CD4-positive, alpha-beta T cell treated with Interleukin-17A for 4 hours (primary cell): Measurements from ENCODE around the gene DNAJB12.
A peak's percentile ranks its signal among the peaks of the same experiment; 100 is the strongest.
"Not testable (repeated sequence)": the region's sequence is repeated elsewhere in the genome, so short reads cannot be mapped to it uniquely, and the experiment has no call there.

ENCODE experiments used
- DNase-seq: peaks from one replicate; pipeline ENCODE4 v3.0.0-alpha.2; 2020; ENCODE audit warnings: mixed read lengths

The DNAJB12 gene

GRCh38 chr10:72353028-72353964 lies 1.4 kb downstream of the DNAJB12 start:
- no peak for DNase-seq

GRCh38 chr10:72351479-72351878 lies 3.2 kb downstream of the DNAJB12 start:
- DNase-seq, result no peak

GRCh38 chr10:72349438-72349837 lies 5.3 kb downstream of the DNAJB12 start:
- DNase-seq, result no peak

DNA sequence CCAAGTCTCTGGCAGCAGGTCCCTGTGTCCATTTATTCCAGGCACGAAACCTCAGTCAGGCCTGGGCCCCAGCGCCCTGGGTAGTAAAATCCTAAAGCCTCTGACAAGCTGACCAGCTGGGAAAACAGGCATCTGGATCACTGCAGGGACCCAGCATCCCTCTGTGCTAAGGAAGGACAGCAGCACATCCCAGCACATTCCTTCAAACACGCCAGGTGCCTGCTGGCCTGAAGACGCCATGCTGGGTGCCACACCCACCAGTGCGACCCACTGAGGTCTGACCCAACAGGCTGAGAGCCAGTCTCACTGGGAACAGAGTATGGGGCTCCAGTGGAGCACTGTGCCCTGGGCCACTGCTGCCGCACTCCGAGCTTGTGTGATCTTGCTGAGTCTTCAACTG lies 6.4 kb downstream of the DNAJB12 start:
- DNase-seq, result no peak

GRCh38 chr10:72346117-72346516 lies 8.6 kb downstream of the DNAJB12 start:
- DNase-seq, result not testable (repeated sequence)

GRCh38 chr10:72344932-72345331 lies 9.8 kb downstream of the DNAJB12 start:
- DNase-seq, result no peak

GRCh38 chr10:72342911-72343310 lies 11.8 kb downstream of the DNAJB12 start:
- DNase-seq, result no peak

DNA sequence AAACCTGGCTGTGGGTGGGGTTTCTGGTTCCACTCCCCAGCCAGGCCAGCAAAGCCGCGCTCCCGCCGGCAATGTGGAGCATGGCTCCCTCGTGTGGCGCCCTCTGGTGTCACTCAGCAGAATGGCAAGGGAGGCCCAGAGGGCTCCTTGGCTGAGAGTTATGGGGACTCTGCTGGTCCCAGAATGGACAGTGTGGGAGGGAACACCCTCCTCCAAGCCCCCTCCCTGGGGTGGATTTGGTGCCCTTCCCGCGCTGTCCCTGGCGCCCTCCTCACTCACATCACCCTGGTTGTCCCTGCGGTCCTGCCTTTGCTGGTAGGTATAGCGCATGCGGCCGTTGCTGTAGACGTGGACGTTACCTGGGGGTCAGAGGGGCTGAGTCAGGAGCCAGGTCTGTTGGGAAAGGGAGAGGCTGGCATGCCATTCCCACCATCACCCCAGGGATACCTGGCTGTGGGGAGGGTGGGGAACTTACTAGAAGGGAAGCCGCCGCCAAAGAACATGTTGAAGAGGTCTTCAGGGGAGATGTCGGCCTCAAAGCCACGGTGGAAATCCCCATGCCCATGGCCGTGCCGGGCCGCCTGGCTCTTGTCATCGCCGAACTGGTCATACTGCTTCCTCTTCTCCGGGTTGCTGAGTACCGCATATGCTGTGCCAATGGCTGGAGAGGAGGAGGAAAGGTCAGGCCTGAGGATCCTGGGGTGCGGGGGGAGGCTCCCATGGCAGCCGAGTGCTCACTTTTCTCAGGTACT lies 14.0 kb downstream of the DNAJB12 start:
- DNase-seq, result peak; percentile 81

DNA sequence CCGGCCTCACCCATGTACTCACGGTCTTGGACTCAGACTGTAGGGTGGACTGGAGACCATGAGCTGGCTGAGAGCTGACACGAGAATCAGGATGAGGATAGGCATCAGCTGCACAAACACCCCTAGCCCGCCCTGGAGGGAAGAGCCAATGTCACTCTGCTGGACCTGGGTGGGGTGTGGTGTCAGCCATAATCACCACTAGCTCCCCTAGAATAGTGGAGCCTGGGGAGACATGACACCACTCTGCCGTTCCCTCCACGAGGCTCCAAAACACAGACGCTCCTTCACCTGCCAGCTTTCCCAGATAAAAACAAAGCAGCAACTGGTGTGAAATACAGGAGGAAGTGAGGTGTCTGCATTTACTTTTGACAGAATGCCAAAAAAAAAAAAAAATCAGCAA lies 16.5 kb downstream of the DNAJB12 start:
- DNase-seq, result no peak

- DNase-seq, result no peak
Observed at GRCh38 chr10:72337722-72338121, 17.0 kb downstream of the DNAJB12 start.

DNA sequence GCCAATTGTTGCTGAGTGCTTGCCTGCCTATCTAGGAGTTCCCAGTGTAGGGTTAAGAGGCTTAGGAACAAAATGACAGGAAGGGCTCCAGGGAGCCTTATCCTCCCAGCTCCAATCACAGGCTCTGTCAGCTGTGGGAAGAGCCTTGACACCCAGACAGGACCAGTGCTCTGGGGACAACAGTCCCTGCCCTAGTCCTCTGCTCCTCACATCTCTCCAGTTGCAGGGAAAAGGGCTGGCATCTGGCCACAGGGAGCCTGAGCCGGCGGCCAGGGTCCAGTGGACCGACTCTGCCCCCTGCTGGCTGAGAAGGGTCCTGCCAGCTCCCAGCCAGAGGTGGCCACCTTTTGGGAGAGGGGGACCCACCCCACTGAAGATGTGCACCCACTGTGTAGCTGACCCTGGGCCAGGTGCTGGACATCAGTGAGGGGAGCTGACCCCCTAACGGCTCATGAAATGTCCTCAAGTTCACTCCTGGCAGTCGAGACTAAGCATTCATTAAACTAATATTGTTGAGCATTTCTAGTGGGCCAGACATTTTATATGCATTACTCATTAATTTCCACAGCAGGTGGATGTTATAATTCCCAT lies 17.6 kb downstream of the DNAJB12 start:
- DNase-seq, result peak; percentile 80

DNA sequence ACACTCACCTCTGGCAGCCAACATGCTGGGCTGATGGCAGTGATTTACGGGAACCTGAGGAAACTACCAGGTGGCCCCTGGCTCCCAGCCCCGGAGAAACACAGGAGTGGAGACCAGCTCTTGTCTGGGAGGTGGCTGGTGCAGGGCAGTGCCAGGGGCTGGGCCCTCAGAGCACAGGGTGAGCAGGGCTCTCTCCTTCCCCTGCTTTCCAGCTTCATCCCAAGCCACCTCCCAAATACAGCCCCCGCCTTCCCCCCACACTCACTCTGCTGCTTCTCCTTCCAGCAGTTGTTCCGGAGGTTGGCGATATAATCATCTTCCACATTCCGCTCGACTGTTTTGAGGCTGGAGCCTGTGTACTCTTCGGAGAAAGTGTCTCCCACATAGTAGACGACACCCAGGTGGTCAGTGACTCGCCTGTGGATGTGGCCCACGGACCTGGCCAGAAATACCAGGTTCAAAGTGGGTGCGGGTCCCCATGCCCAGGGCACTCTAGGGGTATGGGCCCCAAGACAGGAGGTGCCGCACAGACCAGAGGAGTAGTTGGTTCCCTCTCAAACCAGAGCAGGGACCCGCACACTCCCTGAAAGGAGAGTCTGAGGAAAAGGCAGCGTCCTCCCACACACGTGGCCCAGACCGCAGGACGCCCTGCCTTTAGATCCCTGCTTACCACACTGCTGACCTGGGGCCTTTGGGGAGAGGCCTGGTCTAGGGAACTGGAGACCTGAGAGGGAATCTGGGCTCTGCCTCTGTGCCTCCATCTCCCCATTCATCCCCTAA lies 18.3 kb downstream of the DNAJB12 start:
- peak; percentile 7 for DNase-seq

GRCh38 chr10:72335394-72336258 lies 19.1 kb downstream of the DNAJB12 start:
- peak; percentile 47 for DNase-seq

- DNase-seq, result peak; percentile 82
Observed at GRCh38 chr10:72334825-72335393, 19.8 kb downstream of the DNAJB12 start.

DNA sequence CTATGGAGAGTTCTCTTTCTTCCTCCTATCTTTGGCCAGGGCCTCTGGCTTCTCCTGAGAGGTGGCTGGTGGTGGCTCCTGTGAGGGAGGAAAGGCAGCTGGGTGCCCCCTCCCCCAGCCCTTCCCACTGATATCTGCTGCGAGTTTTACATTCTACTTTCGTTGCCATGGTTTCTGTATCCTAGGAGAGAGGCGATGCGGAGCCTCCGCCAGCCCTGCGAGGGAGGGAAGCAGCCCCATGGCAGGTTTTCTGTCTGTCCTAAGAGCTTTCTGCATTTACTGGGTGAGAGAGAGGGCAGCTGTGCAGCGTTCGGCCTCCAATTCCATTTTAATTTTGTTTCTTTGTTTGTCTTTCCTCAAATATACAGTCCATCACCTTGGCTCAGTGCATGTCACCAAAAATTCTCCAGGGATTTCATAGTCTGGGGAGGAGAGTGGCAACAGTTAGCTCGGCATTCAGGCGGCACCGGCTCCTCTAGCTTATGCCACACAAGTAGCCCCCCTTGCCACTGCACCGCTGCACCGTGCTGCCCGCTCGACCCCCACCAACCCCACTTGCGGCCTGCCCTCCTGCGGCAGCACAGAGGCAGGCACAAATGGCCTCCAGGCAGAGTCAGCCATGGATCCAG lies 20.4 kb downstream of the DNAJB12 start:
- DNase-seq, result peak; percentile 14

- DNase-seq, result no peak
Observed at GRCh38 chr10:72333112-72334015, 21.4 kb downstream of the DNAJB12 start.

DNA sequence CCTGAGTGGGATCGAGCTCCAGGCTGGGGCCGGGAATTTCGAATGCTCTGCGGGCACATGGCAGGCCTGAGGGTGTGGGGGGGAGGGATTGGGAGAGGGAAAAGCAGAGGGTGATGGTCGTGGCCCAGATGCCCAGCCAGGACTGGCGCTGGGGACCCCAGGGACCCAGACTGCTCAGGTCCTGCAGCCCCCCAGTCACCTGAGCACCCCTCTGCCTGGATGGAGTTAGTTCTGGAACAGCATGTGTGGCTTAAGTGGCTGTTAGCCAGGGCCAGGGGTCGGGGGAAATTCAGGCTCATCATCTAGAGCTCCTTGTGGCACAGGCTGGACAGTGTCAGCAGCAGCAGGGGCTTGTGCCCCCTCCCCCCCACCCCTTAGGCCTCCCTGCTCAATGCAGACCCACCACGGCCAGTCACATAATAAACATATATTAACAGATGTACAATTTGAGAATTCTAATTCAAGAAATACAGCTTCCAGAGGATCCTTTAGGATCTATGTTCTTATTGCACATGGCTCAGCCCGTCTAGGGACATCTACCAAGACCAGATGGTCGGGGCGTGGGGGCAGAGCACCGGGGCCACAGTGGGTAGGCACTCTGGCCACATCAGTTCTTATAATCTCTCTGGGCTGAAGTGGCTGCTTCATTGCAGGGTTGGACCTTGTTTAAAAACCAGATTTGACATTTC lies 22.2 kb downstream of the DNAJB12 start:
- DNase-seq, result peak; percentile 7

- peak; percentile 90 for DNase-seq
Observed at GRCh38 chr10:72331575-72332422, 22.9 kb downstream of the DNAJB12 start.
